PC-9 (cell line): ENCODE data around the gene MICAL3.

ENCODE experiments used
- EZH2 ChIP-seq: fragments of 200-600 bp; sonication (generic); IDR thresholded peaks from 2 replicates; pipeline ENCODE4 v1.8.0; 2017; ENCODE audit warnings: antibody characterized with exemption, low read depth
- TF ChIP-seq, protein P1 (sequence below): fragments of 200-600 bp; sonication (generic); conservative IDR thresholded peaks from 2 replicates; pipeline ENCODE4 v1.6.1; 2017; ENCODE audit warnings: mixed run types, antibody characterized with exemption, mild to moderate bottlenecking, moderate library complexity

DNA sequence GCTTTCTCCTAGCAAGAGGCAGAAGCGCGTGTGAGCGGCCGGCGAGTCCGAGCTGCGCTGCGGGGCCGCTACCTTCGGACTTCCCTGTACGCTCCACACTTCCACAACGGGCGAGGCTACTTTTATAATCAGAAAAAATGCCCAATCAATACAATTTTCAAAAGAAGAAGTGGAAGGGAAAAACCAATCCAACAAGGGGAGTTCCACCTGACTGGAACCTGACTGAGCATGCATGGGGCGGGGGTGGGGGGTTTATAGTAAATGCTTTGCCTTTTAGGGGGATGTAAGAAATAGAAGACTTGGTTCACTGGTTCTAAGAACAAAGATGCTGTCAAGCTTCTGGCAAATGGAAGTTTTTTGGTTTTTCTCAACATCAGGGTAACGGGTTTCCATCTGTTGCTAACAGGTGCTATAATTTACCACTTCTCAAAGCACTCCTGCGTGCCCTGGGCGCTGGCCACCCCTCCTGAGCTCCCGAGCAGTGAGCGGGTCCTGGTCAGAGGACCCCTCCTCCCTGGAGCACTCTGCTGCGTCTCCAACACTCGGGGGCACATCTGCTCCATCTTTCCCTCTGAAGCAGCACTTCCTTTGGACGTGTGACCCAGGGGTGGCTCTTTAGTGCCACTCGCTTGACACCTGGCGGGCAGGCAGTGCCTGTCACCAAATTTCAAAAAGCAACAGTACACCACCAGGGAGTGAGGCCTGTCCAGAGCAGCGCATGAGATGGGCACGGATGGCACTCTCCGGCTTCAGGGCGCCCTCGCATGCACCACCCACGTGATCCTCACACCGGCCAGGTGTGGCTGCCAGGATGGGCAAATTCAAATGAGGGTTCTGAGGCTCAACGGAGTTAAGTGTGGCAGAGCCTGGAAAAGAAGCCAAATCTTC is 228.5 kb downstream of the MICAL3 start:
- TF ChIP-seq, protein P1, sequence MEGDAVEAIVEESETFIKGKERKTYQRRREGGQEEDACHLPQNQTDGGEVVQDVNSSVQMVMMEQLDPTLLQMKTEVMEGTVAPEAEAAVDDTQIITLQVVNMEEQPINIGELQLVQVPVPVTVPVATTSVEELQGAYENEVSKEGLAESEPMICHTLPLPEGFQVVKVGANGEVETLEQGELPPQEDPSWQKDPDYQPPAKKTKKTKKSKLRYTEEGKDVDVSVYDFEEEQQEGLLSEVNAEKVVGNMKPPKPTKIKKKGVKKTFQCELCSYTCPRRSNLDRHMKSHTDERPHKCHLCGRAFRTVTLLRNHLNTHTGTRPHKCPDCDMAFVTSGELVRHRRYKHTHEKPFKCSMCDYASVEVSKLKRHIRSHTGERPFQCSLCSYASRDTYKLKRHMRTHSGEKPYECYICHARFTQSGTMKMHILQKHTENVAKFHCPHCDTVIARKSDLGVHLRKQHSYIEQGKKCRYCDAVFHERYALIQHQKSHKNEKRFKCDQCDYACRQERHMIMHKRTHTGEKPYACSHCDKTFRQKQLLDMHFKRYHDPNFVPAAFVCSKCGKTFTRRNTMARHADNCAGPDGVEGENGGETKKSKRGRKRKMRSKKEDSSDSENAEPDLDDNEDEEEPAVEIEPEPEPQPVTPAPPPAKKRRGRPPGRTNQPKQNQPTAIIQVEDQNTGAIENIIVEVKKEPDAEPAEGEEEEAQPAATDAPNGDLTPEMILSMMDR = no peak
- no peak for TF ChIP-seq EZH2
